Measurements from ENCODE around the gene CLDN4.
"Not testable (repeated sequence)": the region's sequence is repeated elsewhere in the genome, so short reads cannot be mapped to it uniquely, and the experiment has no call there.

CLDN4 gene

GRCh38 chr7:73830681-73831583 is at the start of gene CLDN4:
CLDN4 (plus strand) TSS chr7:73830996; CDS start chr7:73831202, 206 bp downstream.
- no peak for TF ChIP-seq CTBP1 (IDR thresholded peaks at IDR 0.05; ENCODE audit: borderline replicate concordance)
- TF ChIP-seq SUZ12 (IDR thresholded peaks at IDR 0.05): no peak
- no peak for TF ChIP-seq ZNF384 (IDR thresholded peaks at IDR 0.05)
- no peak for TF ChIP-seq SP1 (IDR thresholded peaks at IDR 0.05)
- no peak for TF ChIP-seq PKNOX1 (IDR thresholded peaks at IDR 0.05)
- no peak for TF ChIP-seq FOXM1 (IDR thresholded peaks at IDR 0.05; ENCODE audit: borderline replicate concordance)
- no peak for TF ChIP-seq ARNT (IDR thresholded peaks at IDR 0.05)
- no peak for TF ChIP-seq NFRKB (IDR thresholded peaks at IDR 0.05)
- no peak for TF ChIP-seq LEF1 (IDR thresholded peaks at IDR 0.05; ENCODE audit: borderline replicate concordance)
- TF ChIP-seq TARDBP (IDR thresholded peaks at IDR 0.05): no peak
- TF ChIP-seq L3MBTL2 (conservative IDR thresholded peaks at IDR 0.05): no peak
- TF ChIP-seq HDGF (IDR thresholded peaks at IDR 0.05; ENCODE audit: borderline replicate concordance): no peak
- TF ChIP-seq FOXK2 (IDR thresholded peaks at IDR 0.05): no peak
- TF ChIP-seq BHLHE40 (IDR thresholded peaks at IDR 0.05; ENCODE audit: borderline replicate concordance): no peak
- no peak for TF ChIP-seq FOXA1 (IDR thresholded peaks at IDR 0.05)
- TF ChIP-seq ELF4 (IDR thresholded peaks at IDR 0.05): no peak
- CTCF ChIA-PET: interaction anchor here (0.7 kb wide), 1 partner anchor 134 kb away, joined by 3 read pairs; no protein-coding TSS in a partner anchor
- POLR2A ChIA-PET: no interaction called here
- no peak for DNase-seq (ENCODE audit: extremely low spot score)

GRCh38 chr7:73786588-73786987 is 44.2 kb upstream of the CLDN4 start:
- ChIA-PET POLR2A (no interaction called here), CTCF (no interaction called here)
- no peak for TF ChIP-seq CTBP1 (IDR thresholded peaks at IDR 0.05; ENCODE audit: borderline replicate concordance)
- no peak for TF ChIP-seq BHLHE40 (IDR thresholded peaks at IDR 0.05; ENCODE audit: borderline replicate concordance)
- no peak for TF ChIP-seq FOXK2 (IDR thresholded peaks at IDR 0.05)
- TF ChIP-seq ELF4 (IDR thresholded peaks at IDR 0.05): no peak
- no peak for TF ChIP-seq L3MBTL2 (conservative IDR thresholded peaks at IDR 0.05)
- TF ChIP-seq FOXA1 (IDR thresholded peaks at IDR 0.05): no peak
- TF ChIP-seq SUZ12 (IDR thresholded peaks at IDR 0.05): no peak
- TF ChIP-seq ZNF384 (IDR thresholded peaks at IDR 0.05): no peak
- TF ChIP-seq HDGF (IDR thresholded peaks at IDR 0.05; ENCODE audit: borderline replicate concordance): no peak
- TF ChIP-seq PKNOX1 (IDR thresholded peaks at IDR 0.05): no peak
- no peak for TF ChIP-seq LEF1 (IDR thresholded peaks at IDR 0.05; ENCODE audit: borderline replicate concordance)
- TF ChIP-seq TARDBP (IDR thresholded peaks at IDR 0.05): no peak
- TF ChIP-seq NFRKB (IDR thresholded peaks at IDR 0.05): no peak
- TF ChIP-seq SP1 (IDR thresholded peaks at IDR 0.05): no peak

GRCh38 chr7:73787786-73788048 is 43.1 kb upstream of the CLDN4 start:
- DNase-seq (ENCODE audit: extremely low spot score); POLR2A ChIA-PET; CTCF ChIA-PET: not testable (repeated sequence)

More at GRCh38 chr7:73786588-73786987, 44.2 kb upstream of the CLDN4 start:
- DNase-seq (ENCODE audit: extremely low spot score): no peak

- CTCF ChIA-PET: no interaction called here
- no peak for DNase-seq (ENCODE audit: extremely low spot score)
Observed at GRCh38 chr7:73789051-73789450, 41.7 kb upstream of the CLDN4 start.

GRCh38 chr7:73791170-73791690 is 39.6 kb upstream of the CLDN4 start:
- CTCF ChIA-PET: interaction anchor here (0.7 to 1.1 kb wide), 2 partner anchors 21 to 33 kb away, joined by 5 read pairs; no protein-coding TSS in a partner anchor
- POLR2A ChIA-PET; DNase-seq (ENCODE audit: extremely low spot score): not testable (repeated sequence)

More at GRCh38 chr7:73789051-73789450, 41.7 kb upstream of the CLDN4 start:
- TF ChIP-seq L3MBTL2 (conservative IDR thresholded peaks at IDR 0.05): no peak
- TF ChIP-seq TARDBP (IDR thresholded peaks at IDR 0.05): no peak
- no peak for TF ChIP-seq SP1 (IDR thresholded peaks at IDR 0.05)
- TF ChIP-seq HDGF (IDR thresholded peaks at IDR 0.05; ENCODE audit: borderline replicate concordance): no peak
- TF ChIP-seq FOXK2 (IDR thresholded peaks at IDR 0.05): no peak
- TF ChIP-seq SUZ12 (IDR thresholded peaks at IDR 0.05): no peak
- TF ChIP-seq FOXM1 (IDR thresholded peaks at IDR 0.05; ENCODE audit: borderline replicate concordance): no peak
- TF ChIP-seq LEF1 (IDR thresholded peaks at IDR 0.05; ENCODE audit: borderline replicate concordance): no peak
- TF ChIP-seq PKNOX1 (IDR thresholded peaks at IDR 0.05): no peak
- no peak for TF ChIP-seq FOXA1 (IDR thresholded peaks at IDR 0.05)
- no peak for TF ChIP-seq ARNT (IDR thresholded peaks at IDR 0.05)
- no peak for TF ChIP-seq NFRKB (IDR thresholded peaks at IDR 0.05)
- TF ChIP-seq CTBP1 (IDR thresholded peaks at IDR 0.05; ENCODE audit: borderline replicate concordance): no peak
- no peak for TF ChIP-seq BHLHE40 (IDR thresholded peaks at IDR 0.05; ENCODE audit: borderline replicate concordance)
- TF ChIP-seq ELF4 (IDR thresholded peaks at IDR 0.05): no peak
- no peak for TF ChIP-seq ZNF384 (IDR thresholded peaks at IDR 0.05)
- POLR2A ChIA-PET: no interaction called here

- POLR2A ChIA-PET; CTCF ChIA-PET; DNase-seq (ENCODE audit: extremely low spot score): not testable (repeated sequence)
Observed at GRCh38 chr7:73795188-73795587, 35.6 kb upstream of the CLDN4 start.

- CTCF ChIA-PET; DNase-seq (ENCODE audit: extremely low spot score); POLR2A ChIA-PET: not testable (repeated sequence)
Observed at GRCh38 chr7:73796656-73797055, 34.1 kb upstream of the CLDN4 start.

GRCh38 chr7:73797176-73797575 is 33.6 kb upstream of the CLDN4 start:
- CTCF ChIA-PET; POLR2A ChIA-PET; DNase-seq (ENCODE audit: extremely low spot score): not testable (repeated sequence)
